AG04449 (cell line): ENCODE results near the gene HHATL.
A peak's percentile ranks its signal among the peaks of the same experiment; 100 is the strongest.

Experiments
- CTCF ChIA-PET: fragments of 350-600 bp; formaldehyde crosslinking; extraction: SDS; loops from one replicate; lab custom pipeline; 2021; ENCODE audit warnings: antibody characterized with exemption; lab: Yijun Ruan, JAX
- POLR2A ChIA-PET: fragments of 400-600, 350-600 bp; formaldehyde crosslinking; extraction: SDS; loops from one replicate; lab custom pipeline; 2020; ENCODE audit warnings: antibody characterized with exemption, inconsistent platforms; lab: Yijun Ruan, JAX
- DNase-seq: peaks from one replicate; pipeline ENCODE4 v3.0.0-alpha.2; 2010; ENCODE audit warnings: low read depth, low spot score
- H3K4me3 ChIP-seq: 2 replicates; pipeline ENCODE4 v1.5.1; 2011; ENCODE audit warnings: low read depth, mild to moderate bottlenecking, control low read depth, low read length
- CTCF ChIP-seq: IDR thresholded peaks from one replicate; pipeline ENCODE4 v1.5.1; 2011; ENCODE audit warnings: mild to moderate bottlenecking, moderate library complexity, low read length, control low read depth, inconsistent platforms; ENCODE audit not compliant: insufficient read depth; ENCODE audit errors: missing control alignments

HHATL gene

DNA sequence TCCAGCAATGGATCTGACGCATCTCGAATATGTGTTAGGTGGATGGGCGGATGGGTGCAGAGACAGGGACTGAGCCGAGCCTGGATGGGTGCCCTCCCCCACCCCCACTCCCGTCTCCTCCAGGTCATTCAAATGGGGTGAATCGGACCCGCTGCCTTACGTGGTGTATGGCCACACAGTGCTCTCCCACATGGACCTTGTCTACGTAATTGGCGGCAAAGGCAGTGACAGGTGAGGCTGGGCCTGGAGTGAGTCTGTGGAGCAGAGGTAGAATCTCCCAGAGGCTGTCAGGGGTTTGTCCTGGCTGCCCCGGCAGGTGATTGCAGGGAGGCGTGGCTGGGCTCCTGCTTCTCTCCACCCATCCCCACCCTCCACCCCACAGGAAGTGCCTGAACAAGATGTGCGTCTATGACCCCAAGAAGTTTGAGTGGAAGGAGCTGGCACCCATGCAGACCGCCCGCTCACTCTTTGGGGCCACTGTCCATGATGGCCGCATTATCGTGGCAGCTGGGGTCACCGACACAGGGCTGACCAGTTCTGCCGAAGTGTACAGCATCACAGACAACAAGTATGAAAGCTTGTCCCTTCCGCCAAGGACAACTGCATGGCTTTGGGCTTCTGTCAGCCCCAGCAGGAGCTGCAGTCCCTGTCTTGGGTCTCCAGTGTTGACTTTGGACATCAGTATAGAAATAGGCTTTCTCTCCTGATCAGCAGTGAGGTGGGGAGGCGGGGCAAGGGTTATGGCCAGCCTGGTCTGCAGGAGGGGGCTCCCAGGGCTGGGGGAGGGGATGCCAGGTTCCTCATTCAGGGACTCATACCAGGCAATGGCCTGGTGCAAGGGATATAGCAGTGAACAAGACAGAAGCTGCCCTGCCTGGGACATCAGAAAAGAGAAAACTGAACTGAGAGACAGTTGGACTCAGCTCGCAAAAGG is 13.8 kb downstream of the HHATL start:
- DNase-seq: no peak
- ChIA-PET CTCF (no interaction called here), POLR2A (no interaction called here)
- no peak overlapping the region for H3K4me3 ChIP-seq
- no peak for TF ChIP-seq CTCF

DNA sequence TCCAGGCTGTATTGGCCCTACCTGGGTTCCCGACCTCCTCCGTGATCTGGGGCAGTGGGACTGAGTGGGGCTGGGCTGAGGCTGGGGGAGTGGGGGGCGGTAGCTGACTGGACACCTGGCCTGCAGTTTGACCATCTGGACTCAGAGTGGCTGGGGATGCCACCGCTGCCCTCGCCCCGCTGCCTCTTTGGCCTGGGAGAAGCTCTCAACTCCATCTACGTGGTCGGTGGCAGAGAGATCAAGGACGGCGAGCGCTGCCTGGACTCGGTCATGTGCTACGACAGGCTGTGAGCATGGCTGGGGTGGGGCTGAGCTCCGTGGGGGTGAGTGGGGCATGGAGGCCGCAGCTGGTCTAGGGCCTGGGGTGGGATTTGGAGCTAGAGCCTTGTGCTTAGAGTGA is 14.6 kb downstream of the HHATL start:
- TF ChIP-seq CTCF: no peak
- ChIA-PET POLR2A (no interaction called here), CTCF (no interaction called here)
- no peak for DNase-seq
- H3K4me3 ChIP-seq: no peak overlapping the region

GRCh38 chr3:42686832-42687650 is 15.6 kb downstream of the HHATL start:
- H3K4me3 ChIP-seq: no peak overlapping the region
- no peak for DNase-seq
- ChIA-PET CTCF (interaction anchor here (0.9 kb wide), 1 partner anchor 12 kb away, joined by 3 read pairs; no protein-coding TSS in a partner anchor), POLR2A (no interaction called here)
- TF ChIP-seq CTCF: no peak

- TF ChIP-seq CTCF: no peak
- POLR2A ChIA-PET: no interaction called here
- CTCF ChIA-PET: no interaction called here
- H3K4me3 ChIP-seq: peak overlapping the region; percentile 36
- DNase-seq: no peak
Measured at GRCh38 chr3:42685891-42686820, 16.4 kb downstream of the HHATL start.

DNA sequence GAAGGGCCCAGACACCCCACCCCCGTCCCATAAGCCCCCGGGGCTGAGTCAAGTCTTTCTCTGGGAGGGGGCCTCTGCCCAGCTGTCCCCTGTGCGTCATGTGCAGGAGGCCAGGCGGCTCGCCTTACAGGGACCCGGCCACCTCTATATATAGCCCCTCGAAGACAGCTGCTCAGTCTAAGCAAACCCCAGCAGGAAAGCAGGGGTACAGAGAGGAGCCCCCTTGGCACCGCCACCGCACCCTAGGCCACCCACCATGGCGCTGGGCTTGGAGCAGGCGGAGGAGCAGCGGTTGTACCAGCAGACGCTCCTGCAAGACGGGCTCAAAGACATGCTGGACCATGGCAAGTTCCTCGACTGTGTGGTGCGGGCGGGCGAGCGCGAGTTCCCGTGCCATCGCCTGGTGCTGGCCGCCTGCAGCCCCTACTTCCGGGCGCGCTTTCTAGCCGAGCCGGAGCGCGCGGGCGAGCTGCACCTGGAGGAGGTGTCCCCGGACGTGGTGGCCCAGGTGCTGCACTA is 17.2 kb downstream of the HHATL start, which contains the start of gene KLHL40:
KLHL40 (plus strand) TSS at position 175 of the 519 bp plus-strand sequence; CDS start at position 257, 82 bp downstream.
- ChIA-PET CTCF (interaction anchor here (0.9 kb wide), 1 partner anchor 34 kb away, joined by 3 read pairs; no protein-coding TSS in a partner anchor), POLR2A (no interaction called here)
- TF ChIP-seq CTCF: no peak
- H3K4me3 ChIP-seq: peak within 1 kb of the TSS; percentile 36
- DNase-seq: no peak
